Measurements from ENCODE around the gene GYPC. TPM values are rescaled to one million over a fixed set of nuclear protein-coding genes. Genes with fewer than 3 reads are reported as not detected.

The GYPC gene
- total RNA-seq, 1 experiment from 2014 or later: 13.6 TPM

- DNase-seq: no peak
- H3K9ac ChIP-seq (ENCODE audit: extremely low read depth, insufficient read length, low read length): no peak overlapping the region
- H2BK120ac ChIP-seq (ENCODE audit: low read depth, low read length, poor library complexity, severe bottlenecking): no peak overlapping the region
Measured at GRCh38 chr2:126655051-126655450, 907 bp upstream of the GYPC start.

More at GRCh38 chr2:126655051-126655450, 907 bp upstream of the GYPC start:
- Histone ChIP-seq H3K23ac (ENCODE audit: insufficient read length, low read depth, low read length) (no peak overlapping the region), H2AK5ac (ENCODE audit: insufficient read length, low read length) (no peak overlapping the region), H4K91ac (ENCODE audit: insufficient read length, low read depth, low read length) (no peak overlapping the region), H3K27ac (ENCODE audit: insufficient read length, low read depth, low read length) (no peak overlapping the region), H4K5ac (ENCODE audit: insufficient read length, low read depth, low read length) (no peak overlapping the region), H3K9me3 (ENCODE audit: control insufficient read depth, low read depth, low read length) (no peaks in the 10 kb centered on the region), H3K4ac (ENCODE audit: low read depth, low read length) (no peak overlapping the region), H3T11ph (ENCODE audit: low read length) (no peak overlapping the region), H3K4me1 (ENCODE audit: insufficient read depth, low read length) (peaks cover 8% of the 10 kb centered on the region), H2BK12ac (ENCODE audit: insufficient read length, low read depth, low read length) (no peak overlapping the region), H3K14ac (ENCODE audit: insufficient read depth, low read length) (no peak overlapping the region), H3K79me1 (ENCODE audit: insufficient read depth, low read depth, low read length, poor library complexity, severe bottlenecking) (no peaks in the 10 kb centered on the region), H3K18ac (ENCODE audit: insufficient read length, low read depth, low read length) (no peak overlapping the region), H2BK20ac (ENCODE audit: low read depth, low read length, poor library complexity, severe bottlenecking) (no peak overlapping the region), H3K79me2 (ENCODE audit: insufficient read depth, low read length) (0 out of 2 replicates have a peak, but pooled peaks cover 2% of the 10 kb centered on the region), H2AFZ (ENCODE audit: low read length) (no peak overlapping the region), H4K8ac (replicated peaks; ENCODE audit: insufficient read length, low read depth, low read length) (no peak overlapping the region), H3K4me2 (ENCODE audit: insufficient read depth, insufficient read length, low read length) (no peak overlapping the region), H3K56ac (ENCODE audit: insufficient read length, low read depth, low read length) (no peak overlapping the region), H2BK5ac (ENCODE audit: insufficient read length, low read length) (no peak overlapping the region), H4K20me1 (ENCODE audit: control insufficient read depth, insufficient read depth, insufficient read length) (no peaks in the 10 kb centered on the region), H2BK15ac (ENCODE audit: low read depth, low read length) (no peak overlapping the region), H3K27me3 (ENCODE audit: insufficient read depth, low read length) (no peaks in the 10 kb centered on the region), H3K23me2 (ENCODE audit: insufficient read length, low read depth, low read length, poor library complexity, severe bottlenecking) (peaks cover 19% of the 10 kb centered on the region)
- Mint-ChIP-seq H3K9me3 (peaks cover 3 to 5% of the 10 kb centered on the region in 2 experiments; a peak in 3 of 5 replicates), H3K27ac (no peak overlapping the region), H3K27me3 (ENCODE audit: low read depth) (peaks cover 20% of the 10 kb centered on the region), H3K4me1 (peaks cover 34 to 37% of the 10 kb centered on the region in 2 experiments), H3K36me3 (ENCODE audit: insufficient read depth in 1 of 3, low read depth in 3 of 3) (no peaks in the 10 kb centered on the region), H3K4me3 (peak overlapping the region; percentile 71 to 86)
- TF ChIP-seq CTCF (conservative IDR thresholded peaks at IDR 0.05): no peak
- whole genome bisulfite sequencing (ENCODE audit: extremely low coverage, insufficient read length, low lambda C conversion rate): no CpG with 5 or more reads among the region's 7 CpGs
